NCI-H146 treated with DMSO at 0.1 percent for 48 hours (cell line): ENCODE data around the gene PGP.

Experiments
- DNase-seq: peaks from one replicate; lab custom pipeline; 2025; ENCODE audit not compliant: unreplicated experiment; lab: John Stamatoyannopoulos, UW

PGP gene

DNA sequence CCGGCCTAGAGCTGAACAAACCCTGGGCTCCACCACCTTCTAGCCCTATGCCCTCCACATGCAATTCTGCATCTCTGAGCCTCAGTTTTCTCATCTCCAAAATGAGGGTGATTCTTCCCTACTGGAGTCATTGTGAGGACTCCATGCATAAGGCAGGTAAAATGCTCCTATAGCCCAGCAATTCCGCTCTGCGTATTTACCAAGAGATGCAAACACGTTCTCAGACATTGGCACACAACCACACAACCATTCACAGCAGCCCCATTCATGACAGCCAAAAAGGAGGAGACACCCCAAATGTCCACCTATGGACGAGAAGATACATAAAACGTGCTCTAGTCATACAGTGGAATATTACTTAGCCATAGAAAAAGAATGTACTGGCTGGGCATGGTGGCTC is 14.3 kb downstream of the PGP start:
- DNase-seq, result no peak

DNA sequence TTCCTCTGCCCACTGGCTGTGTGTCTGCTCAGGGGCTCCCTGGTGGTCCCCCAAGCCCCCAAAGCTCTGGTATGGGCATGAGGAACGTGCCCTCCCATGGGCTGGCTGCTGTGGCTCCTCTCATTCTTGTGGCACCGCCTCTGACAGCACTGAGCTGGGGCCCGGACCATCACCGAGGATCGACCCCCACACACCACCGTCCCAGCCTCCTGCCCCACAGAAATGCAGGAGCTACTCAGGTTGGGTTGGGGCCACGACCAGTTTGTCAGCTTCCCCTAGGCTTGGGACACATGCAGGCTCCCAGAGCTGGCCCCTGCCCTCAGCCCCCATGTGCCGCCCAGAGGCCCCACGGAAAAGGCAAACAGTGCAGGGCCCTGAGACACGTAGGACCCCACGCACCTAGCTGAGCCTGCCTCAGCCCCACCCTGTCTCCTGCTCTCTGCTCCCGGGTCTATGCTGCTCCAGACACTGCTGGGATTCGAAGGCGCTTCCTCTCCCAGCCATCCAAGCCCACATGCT is 15.0 kb downstream of the PGP start:
- no peak for DNase-seq

DNA sequence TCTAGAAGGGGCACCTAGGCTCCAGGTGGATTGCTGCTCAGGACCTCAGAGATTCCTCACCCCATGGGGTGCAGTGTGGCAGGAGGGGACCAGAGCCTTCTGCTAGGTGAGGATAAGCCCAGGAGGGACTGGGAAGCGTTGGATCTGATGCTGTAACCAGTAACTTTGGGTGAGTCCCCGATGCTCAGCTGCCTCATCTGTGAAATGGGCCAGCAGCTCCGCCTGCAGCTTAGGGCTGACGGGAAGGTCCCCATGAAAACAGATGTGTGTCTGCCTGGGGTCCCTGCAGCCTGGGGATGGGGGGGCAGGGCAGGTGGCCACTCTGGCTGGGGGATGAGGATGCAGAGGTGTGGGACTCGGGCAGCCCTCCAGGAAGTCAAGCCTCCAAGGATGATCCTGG is 15.5 kb downstream of the PGP start:
- DNase-seq, result no peak

DNA sequence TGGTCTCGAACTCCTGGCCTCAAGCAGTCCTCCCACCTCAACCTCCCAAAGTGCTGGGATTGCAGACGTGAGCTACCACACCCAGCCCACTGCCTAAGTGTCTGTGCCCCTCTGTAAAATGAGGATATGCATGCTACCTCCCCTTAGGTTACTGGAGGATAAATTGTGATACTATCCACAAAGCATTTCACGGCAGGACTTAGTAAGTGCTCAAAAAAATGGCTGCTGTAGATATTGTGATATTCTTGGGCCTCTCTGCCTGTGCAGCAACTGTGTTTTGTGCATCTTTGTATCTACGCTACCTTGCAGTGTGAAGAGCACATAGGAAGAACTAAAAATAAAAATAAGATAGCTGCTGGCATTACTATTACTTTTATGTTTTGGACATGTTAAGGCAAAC is 16.4 kb downstream of the PGP start:
- no peak for DNase-seq

DNA sequence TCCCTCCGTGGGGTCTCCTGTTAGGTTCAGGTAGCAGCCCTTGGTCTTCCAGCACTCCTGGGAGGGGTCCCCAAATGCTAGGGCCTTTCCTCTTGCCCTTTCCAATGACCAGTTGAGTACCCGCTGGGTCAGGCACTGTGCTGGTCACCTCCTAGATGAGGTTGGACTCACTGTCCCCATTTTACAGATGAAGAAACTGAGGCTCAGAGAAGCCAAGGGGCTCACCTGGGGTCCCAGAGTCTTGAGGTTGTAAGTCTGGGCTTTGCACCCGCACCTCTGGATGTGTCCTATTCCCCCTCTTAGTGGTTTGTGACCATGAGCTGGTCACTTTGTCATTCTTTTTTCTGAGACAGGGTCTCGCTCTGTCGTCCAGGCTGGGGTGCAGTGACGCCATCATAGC is 16.9 kb downstream of the PGP start:
- no peak for DNase-seq

DNA sequence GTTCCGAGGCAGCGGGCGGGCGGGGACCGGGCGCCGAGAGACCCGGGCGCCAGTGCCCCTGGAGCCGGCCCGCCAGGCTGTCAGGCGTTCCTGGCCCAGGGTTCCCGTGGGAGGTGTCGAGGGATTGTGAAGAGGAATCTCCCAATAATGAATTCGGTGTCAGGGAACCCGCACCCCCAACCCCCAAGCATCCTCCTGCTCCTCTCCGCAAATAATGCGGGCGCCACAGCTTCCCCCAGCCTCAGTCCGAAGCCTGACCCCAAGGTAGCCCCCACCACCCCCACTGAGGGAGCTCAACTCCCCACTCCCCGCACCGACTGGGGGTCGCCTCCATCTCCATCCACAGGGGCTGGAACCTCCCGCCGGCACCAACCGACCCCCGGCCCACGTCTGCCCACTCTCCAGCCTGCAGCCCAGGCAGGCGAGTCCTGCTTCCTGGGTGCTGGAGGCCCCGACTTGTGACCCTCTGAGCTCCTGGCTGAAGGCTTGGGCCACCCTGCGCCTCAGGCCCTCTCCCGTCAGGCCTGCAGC is 17.6 kb downstream of the PGP start:
- DNase-seq, result no peak

DNA sequence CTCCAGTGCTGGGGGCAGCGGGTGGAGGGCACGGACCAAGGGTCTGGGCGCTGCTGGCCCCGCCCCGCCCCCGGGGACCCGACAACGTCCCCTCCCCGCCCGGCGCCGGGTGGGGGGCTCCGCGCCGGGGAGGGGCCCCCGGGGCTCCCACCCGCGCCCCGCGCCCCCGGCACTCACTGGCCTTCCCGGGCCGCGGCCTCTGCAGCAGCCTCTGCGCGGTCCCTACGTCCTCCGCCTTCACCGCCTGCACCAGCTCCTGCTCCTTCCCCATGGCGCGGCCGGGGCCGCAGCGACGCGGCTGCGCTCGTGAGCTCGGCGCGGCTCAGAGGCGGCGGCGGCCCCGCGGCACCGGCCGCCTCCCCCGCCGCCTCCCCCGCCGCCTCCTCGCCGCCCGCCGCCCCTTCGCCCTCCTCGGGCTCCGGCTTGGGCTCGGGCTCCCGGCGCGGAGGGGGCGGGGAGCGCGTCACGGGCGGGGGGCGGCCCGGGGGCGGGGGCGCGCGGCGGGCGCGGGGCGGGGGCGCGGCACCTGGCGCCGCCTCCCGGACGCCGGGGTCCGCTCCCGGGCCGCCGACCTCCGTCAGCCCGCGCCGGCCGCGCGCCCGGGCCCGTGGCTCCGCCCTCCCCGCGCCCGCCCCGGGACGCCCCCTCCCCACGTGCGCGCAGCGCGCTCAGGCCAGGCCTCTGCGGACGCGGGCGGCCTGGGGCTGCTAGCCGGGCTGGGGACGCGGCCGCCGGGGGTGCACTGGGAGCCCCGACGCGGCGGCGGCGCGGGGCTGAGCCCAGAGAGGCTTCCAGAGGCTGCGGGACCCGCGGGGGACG is 18.3 kb downstream of the PGP start, which contains the start of gene CASKIN1:
CASKIN1 (minus strand) TSS at position 444 of the 819 bp plus-strand sequence; CDS start at position 271, 173 bp downstream.
- no peak for DNase-seq

DNA sequence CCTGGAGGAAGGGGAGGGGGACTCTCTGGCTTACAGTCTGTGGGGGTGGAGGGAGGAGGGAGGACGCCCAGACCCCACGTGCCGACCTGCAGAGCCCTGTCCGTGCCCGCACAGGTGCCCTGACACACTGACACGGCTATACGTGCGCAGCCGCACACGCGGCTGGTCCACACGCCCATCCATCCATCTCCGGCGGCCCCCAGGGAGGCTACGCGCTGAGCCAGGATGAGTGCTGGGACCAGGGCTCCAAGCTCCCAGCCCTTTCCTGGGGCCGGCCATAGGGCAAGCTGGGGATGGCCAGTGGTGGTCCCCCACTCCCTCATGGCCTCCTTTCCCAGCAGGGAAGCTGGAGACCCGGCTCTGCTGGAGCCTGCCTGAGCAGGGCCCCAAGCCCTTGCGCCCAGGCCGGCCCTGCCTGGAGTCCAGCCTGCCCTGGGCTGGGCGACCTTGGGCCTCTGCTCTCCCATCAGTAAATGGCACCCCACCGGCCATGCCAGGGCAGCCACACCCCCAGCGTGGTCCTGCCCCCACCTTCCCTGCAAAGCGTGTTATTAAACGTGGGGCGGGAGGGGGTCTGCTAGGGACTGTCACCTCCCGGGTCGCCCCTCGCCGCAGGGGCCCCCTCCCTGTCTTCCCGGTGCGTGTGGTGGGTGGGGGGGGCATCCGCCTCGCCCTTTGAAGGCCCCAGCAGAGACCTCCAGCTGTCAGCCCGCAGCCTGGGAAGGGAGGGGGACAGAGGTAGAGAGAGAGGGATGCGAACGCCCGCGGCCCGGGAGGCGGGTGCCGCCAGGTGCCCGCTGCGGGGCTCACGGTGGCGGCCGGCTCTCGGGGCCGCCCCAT is 19.1 kb downstream of the PGP start:
- DNase-seq, result peak; percentile 26

DNA sequence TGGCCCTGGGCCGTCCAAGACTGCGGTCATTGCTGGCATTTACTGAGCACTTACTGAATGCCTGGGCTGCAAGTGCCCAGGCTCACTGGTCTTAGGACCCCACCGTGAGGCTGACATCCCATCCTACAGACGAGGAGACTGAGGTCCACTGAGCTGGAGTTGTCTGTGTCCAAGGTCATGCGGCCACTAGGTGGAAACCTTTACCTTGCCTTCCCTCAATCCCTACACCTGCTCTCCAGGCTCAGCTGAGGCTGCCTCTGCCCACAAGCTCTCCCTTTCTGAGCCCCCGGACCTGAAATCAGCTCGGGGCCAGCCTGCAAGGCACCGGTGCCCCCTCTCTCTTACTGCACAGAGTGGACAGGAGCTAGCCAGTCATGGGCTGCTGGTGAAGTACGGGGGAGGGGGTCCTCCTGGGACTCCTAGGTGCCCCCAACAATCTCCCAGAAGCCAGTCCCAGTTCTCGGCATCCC is 19.8 kb downstream of the PGP start:
- DNase-seq, result peak; percentile 66

DNA sequence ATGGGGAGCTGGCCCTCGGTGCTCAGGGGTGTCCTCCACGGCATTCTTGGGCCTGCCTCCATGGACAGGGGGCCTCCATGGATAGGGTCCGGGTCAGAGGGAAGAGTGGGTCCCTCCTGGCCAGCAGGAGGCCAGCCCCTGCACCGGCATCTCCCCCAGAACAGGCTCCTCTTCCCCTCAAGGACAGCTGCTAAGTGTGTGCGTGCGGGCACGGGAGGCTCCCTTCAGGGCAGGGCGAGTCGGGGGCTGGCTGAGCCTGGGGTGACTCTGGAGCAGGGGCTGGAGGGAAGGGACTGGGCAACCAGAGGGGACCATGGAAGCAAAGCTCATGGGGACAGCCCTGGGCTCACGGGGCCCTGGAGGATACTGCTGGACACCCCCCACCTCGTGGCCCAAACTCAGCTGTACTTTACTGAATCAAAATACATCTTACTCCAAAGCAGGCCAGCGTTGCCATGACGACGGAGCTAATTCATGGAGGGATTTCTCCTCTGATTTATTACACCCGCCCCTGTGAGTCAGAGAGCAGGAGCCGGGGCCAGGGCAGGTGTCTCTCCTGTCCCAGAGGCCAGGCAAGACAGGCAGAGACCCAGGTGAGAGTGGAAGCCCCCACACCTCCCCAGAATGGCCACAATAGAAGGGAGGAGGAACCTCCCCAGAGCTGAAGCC is 20.3 kb downstream of the PGP start:
- no peak for DNase-seq

DNA sequence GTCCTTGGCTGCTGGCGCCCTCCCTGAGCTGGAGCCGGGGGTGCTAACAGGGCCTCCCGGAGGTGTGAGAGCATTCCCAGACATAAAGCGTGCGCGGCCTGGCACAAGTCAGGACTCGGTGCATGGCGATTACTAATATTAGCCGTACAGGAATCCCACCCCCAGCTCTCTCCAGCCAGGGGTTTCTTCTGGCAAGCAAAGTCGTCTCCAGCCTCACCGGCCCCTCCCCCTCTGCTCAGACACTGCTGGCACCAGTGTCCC is 23.3 kb downstream of the PGP start:
- no peak for DNase-seq

DNA sequence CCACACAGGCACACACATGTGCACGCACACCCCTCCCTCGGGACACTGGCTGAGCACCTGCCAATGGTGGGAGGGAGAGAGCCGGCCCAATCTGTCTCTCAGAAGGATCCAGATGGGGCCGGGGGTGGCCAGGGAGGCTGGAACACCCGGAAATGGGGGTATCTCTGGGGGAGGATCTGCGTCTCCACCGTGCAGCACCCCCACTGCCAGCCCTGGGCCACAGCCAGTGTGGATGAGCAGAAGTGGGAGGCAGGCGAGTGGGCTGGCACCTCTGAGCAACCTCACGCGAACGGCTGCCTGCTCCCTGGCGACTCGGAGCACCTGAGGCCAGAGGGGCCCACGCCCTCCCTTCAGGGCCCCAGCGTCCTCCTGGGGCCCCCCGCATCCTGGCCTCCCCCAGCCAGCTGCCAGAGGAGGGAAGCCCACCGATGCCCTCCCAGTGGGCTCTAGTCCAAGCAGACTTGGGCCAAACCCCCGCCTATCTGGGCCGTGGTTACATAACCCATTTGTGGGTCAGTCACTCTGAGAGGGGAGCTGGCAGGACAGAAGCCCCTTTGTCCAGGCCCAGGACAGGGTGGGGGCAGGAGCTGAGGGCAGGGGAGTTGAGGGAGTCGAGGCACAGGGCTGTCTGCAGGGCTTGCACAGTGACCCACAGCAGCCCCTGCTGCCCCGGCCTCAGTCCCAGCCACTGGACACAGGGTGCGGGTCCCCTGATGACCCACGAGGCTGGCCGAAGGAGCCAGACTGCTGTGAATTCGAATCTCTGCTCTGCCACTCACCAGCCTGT is 23.8 kb downstream of the PGP start:
- DNase-seq, result no peak

DNA sequence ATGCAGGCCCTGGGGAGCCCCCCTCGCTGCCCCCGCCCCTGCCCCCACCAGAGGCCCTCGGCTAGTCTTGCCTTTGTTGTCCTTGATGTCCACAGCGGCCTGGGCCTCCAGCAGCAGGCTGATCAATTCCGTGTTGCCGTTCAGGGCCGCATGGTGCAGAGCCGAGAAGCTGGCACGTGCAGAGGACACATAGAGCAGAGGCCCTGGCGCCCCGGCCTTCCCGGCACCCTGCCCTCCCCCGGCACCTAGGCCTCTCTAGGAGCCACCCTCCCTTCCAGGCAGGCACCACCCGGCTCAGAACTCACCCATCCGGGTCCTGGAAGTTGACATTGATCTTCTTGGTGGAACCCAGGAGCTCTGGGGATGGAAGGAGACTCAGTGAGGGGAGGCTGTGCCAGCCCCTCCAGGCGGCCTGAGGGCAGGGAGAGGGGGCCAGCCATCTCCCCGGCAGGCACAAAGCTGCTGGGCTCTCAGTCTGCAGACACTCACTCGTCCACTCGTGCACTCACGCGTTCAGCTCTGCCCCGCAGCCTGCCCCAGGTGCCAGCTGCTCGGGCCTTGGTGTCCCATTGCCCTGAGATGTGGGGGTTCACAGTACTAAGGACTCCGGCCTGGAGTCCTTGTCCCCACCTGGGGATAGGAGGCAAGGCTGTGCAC is 24.5 kb downstream of the PGP start:
- no peak for DNase-seq

DNA sequence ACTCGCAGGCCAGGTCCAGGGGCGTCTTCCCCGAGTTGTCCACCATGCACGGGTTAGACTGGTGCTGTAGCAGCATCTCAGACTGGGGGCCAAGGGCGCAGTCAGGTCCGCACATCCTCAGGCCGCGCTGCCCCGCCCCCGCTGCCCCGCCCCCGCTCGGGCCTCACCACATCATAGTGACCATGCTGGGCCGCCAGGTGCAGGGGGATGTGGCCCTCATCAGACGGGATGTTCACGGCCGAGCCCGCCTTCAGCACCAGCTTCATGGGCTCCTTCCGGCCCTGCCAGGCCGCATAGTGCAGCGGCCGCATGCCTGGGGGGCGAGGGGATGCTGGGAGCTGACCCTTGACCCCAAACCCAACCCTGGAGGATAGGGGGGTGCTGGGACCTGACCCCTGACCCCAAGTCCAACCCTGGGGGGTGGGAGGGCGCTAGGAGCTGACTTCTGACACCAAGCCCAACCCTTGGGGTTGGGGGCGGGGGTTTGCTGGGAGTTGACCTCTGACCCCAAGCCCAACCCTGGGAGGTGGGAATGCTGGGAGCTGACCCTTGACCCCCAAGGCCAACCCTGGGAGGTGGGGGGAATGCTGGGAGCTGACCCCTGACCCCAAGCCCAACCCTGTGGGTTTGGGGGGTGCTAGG is 25.3 kb downstream of the PGP start:
- DNase-seq, result no peak

DNA sequence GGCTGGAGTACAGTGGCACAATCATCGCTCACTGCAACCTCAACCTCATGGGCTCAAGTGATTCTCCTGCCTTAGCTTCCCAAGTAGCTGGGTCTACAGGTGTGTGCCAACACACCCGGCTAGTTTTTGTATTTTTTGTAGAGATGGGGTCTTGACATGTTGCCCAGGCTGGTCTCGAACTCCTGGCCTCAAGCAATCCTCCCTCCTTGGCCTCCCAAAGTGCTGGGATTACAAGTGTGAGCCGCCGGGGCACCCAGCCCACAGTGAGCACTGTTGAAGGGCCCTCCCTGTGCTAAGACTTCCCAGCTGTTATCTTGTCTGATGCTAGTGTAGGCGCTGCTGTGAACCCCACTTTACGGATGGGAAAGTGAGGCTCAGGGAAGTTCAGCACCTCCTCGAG is 26.2 kb downstream of the PGP start:
- DNase-seq, result no peak

DNA sequence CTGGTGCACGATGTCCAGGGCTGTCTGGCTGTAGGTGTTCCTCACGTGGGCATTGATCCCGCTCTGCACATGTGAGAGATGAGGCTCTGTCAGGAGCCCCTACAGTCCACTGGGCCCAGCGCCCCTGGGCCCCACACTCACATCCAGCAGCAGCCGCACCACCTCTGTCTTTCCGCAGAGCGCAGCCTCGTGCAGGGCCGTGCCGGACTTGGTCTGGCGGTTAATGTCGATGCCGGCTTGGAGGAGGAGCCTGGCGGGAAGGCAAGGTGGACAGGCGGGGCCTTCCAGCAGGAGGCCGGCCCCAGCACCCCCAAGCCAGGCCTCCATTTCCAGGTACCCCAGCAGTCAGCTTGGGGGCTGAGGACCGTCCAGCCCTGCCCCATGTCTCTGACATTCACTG is 27.4 kb downstream of the PGP start:
- no peak for DNase-seq

DNA sequence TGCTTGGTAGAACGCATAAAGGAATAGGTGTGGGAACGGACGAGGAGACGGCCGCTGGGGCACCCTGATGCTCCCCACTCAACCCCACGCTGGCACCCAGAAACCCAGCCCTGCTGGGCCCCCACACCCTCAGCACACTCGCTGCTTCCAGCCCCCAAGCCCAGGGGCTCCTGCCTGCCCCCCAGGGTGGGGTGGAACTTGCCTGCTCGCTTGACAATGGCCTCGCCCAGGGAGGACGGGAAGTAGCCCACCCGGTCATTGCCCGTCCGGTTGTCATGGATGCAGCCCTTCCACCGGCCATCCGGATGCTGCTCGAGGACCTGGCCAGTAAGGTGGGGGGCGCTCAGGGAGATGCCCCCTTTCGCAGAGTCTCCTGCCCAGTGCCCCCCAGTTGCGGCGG is 28.1 kb downstream of the PGP start:
- DNase-seq, result no peak

DNA sequence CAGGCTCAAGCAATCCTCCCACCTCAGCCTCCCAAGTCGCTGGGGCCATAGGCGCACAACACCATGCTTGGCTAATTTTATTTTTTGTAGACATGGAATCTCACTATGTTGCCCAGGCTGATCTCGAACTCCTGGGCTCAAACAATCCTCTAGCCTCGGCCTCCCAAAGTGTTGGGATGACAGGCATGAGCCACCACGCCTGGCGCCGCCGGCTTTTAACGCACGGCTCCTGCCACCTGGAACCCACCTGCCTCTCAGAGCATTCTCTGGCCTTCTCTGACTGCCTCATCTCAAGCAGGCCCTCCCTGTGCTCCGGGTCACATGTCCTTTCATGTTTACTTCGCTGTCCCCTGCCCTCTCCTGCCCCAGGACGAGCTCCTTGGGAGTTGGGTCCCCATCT is 28.6 kb downstream of the PGP start:
- DNase-seq, result no peak

DNA sequence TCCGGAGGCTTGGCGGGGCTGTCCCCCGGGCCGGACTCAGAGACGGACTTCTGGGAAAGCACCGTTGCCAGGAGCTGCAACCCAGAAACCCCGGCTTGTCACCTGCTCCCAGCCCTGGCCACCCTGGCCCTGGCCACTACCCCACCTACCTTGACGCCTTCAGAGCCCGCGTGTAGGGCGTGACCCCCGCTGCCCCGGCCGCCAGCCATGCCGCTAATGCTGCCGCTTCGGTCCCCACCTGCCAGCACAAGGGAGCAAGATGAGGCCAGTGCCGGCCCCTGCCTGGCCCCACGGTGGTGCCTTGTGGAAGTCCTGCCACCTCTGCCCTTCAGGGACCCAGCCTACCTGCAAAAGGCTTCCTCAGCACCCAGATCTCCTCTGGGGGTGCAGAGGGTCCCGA is 29.7 kb downstream of the PGP start:
- no peak for DNase-seq

DNA sequence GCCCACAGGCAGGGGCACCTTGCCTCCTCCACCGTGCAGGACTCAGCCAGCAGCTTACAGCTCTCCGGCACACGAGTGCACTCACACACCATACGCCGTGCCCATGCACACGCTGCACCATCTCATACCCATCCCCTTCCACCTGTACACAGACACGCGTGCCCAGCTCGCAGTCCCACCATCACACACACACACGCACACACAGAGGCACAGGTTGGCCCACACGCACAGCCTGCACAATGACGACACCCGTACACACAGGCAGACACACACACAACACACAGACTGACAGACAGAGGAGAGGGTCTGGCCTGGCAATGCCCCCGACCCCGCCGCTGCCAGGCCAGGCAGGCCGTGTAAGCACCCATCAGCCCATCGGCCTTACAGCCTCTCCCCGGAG is 30.3 kb downstream of the PGP start:
- DNase-seq, result no peak
